Fibroblast of the aortic adventitia (primary cell): Measurements from ENCODE around the gene USP48. TPM values are rescaled to one million over a fixed set of nuclear protein-coding genes. Genes with fewer than 3 reads are reported as not detected.
"Not testable (repeated sequence)": the region's sequence is repeated elsewhere in the genome, so short reads cannot be mapped to it uniquely, and the experiment has no call there.

Source experiments
- DNase-seq: peaks from one replicate; pipeline ENCODE4 v3.0.0-alpha.2; 2010; ENCODE audit warnings: low read depth
- H3K4me3 ChIP-seq: 2 replicates; pipeline ENCODE4 v1.5.1; 2011; ENCODE audit warnings: low read depth, mild to moderate bottlenecking, control low read depth, low read length, moderate library complexity
- CTCF ChIP-seq: IDR thresholded peaks from 2 replicates; pipeline ENCODE4 v1.5.1; 2011; ENCODE audit warnings: mild to moderate bottlenecking, low read length, control low read depth, inconsistent platforms; ENCODE audit not compliant: insufficient read depth
- total RNA-seq: library from RNA; depleted of rRNA; stranded (reverse); fragments of >200 nt; gene quantifications from 2 replicates; pipeline ENCODE4 v1.2.3, GENCODE V29; 2012; ENCODE audit warnings: low replicate concordance

Gene USP48
- total RNA-seq, 1 donor, result 57.9 TPM

GRCh38 chr1:21799730-21800129 lies 16.8 kb upstream of the USP48 start:
- TF ChIP-seq CTCF, result no peak
- H3K4me3 ChIP-seq, result no peak overlapping the region
- DNase-seq, result no peak

- no peak overlapping the region for H3K4me3 ChIP-seq
- no peak for TF ChIP-seq CTCF
- no peak for DNase-seq
Measured at GRCh38 chr1:21795075-21795474, 12.1 kb upstream of the USP48 start.

GRCh38 chr1:21794656-21795055 lies 11.7 kb upstream of the USP48 start:
- DNase-seq, result no peak
- no peak for TF ChIP-seq CTCF
- H3K4me3 ChIP-seq, result no peak overlapping the region

GRCh38 chr1:21793104-21793503 lies 10.2 kb upstream of the USP48 start:
- DNase-seq, result no peak
- no peak overlapping the region for H3K4me3 ChIP-seq
- no peak for TF ChIP-seq CTCF

GRCh38 chr1:21786640-21787039 lies 3.7 kb upstream of the USP48 start:
- no peak for TF ChIP-seq CTCF
- no peak for DNase-seq
- H3K4me3 ChIP-seq, result no peak overlapping the region

GRCh38 chr1:21785764-21786163 lies 2.8 kb upstream of the USP48 start:
- DNase-seq, H3K4me3 ChIP-seq: not testable (repeated sequence)

- TF ChIP-seq CTCF, result no peak
- peak overlapping the region; percentile 77 for H3K4me3 ChIP-seq
- peak; percentile 92 for DNase-seq
Measured at GRCh38 chr1:21783679-21784603, 992 bp upstream of the USP48 start.
